Calu3 (cell line): Measurements from ENCODE around the gene ASXL1. TPM values are rescaled to one million over a fixed set of nuclear protein-coding genes. Genes with fewer than 3 reads are reported as not detected.

Source experiments
- BruUV-seq: library from RNA; stranded (reverse); fragments of 400-500 nt; replicated peaks from 2 replicates; lab custom pipeline; 2021; lab: Mats Ljungman, UMichigan
- CTCF ChIA-PET: fragments of 300-600 bp; sonication (Branson Sonifier 250); formaldehyde crosslinking; loops from one replicate; lab custom pipeline; 2022; ENCODE audit warnings: antibody characterized with exemption; lab: Charles Lee
- DNase-seq: peaks from one replicate; pipeline ENCODE4 v3.0.0; 2022
- H3K27ac Mint-ChIP-seq: one replicate; pipeline ENCODE4 v1.8.0; 2022; ENCODE audit warnings: mixed read lengths; ENCODE audit not compliant: unreplicated experiment
- H3K27me3 Mint-ChIP-seq: one replicate; pipeline ENCODE4 v1.8.0; 2022; ENCODE audit warnings: mixed read lengths; ENCODE audit not compliant: unreplicated experiment
- H3K36me3 Mint-ChIP-seq: one replicate; pipeline ENCODE4 v1.8.0; 2022; ENCODE audit warnings: mild to moderate bottlenecking, moderate library complexity, mixed read lengths; ENCODE audit not compliant: insufficient read depth, unreplicated experiment
- H3K4me1 Mint-ChIP-seq: one replicate; pipeline ENCODE4 v1.8.0; 2022; ENCODE audit warnings: mild to moderate bottlenecking, low read depth, mixed read lengths; ENCODE audit not compliant: unreplicated experiment
- H3K4me3 Mint-ChIP-seq: one replicate; pipeline ENCODE4 v1.8.0; 2022; ENCODE audit warnings: mild to moderate bottlenecking, low read depth, moderate library complexity, mixed read lengths; ENCODE audit not compliant: unreplicated experiment
- H3K9me3 Mint-ChIP-seq: one replicate; pipeline ENCODE4 v1.8.0; 2022; ENCODE audit warnings: low read depth, mixed read lengths; ENCODE audit not compliant: unreplicated experiment
- CTCF ChIP-seq: fragments of 200-600 bp; IDR thresholded peaks from one replicate; pipeline ENCODE4 v1.8.0; 2022; ENCODE audit warnings: antibody characterized with exemption; ENCODE audit not compliant: unreplicated experiment
- intact Hi-C: fragments of 100-400 bp; cut with micrococcal nuclease; formaldehyde crosslinking; loops from one replicate; pipeline ENCODE4 v1.10.0; 2022; ENCODE audit not compliant: unreplicated experiment
- total RNA-seq: library from RNA; stranded (reverse); gene quantifications from 2 replicates; pipeline ENCODE4 v1.2.3, GENCODE V29; 2022

The ASXL1 gene
- total RNA-seq, 1 experiment from 2014 or later, result 120 TPM

- Mint-ChIP-seq H3K27ac (peak overlapping the region; percentile 29), H3K36me3 (peaks cover 51% of the 10 kb centered on the region), H3K4me1 (peaks cover 71% of the 10 kb centered on the region), H3K9me3 (no peaks in the 10 kb centered on the region), H3K27me3 (no peaks in the 10 kb centered on the region), H3K4me3 (peak overlapping the region; percentile 12)
- intact Hi-C loops, result loop anchor here (5.0 kb wide), 1 partner anchor 121 kb away; the partner anchor contains the start of gene ASXL1
- no peak for DNase-seq
- CTCF ChIA-PET, result interaction anchor here (0.5 kb wide), 1 partner anchor 24 kb away, joined by 4 read pairs; no protein-coding TSS in a partner anchor
- no TSS peak for BruUV-seq
- no peak for TF ChIP-seq CTCF
Observed at GRCh38 chr20:32477594-32478512, 119.7 kb downstream of the ASXL1 start.

- Mint-ChIP-seq H3K4me3 (peak overlapping the region; percentile 12), H3K27ac (peak overlapping the region; percentile 29), H3K4me1 (peaks cover 63% of the 10 kb centered on the region), H3K9me3 (no peaks in the 10 kb centered on the region), H3K27me3 (no peaks in the 10 kb centered on the region), H3K36me3 (peaks cover 51% of the 10 kb centered on the region)
- TF ChIP-seq CTCF, result no peak
- BruUV-seq, result no TSS peak
- intact Hi-C loops, result loop anchor here (5.0 kb wide), 1 partner anchor 121 kb away; the partner anchor contains the start of gene ASXL1
- no peak for DNase-seq
- CTCF ChIA-PET, result no interaction called here
Observed at GRCh38 chr20:32478576-32478975, 120.4 kb downstream of the ASXL1 start.

GRCh38 chr20:32479012-32479411 lies 120.9 kb downstream of the ASXL1 start:
- Mint-ChIP-seq H3K4me1 (peaks cover 61% of the 10 kb centered on the region), H3K27ac (no peak overlapping the region), H3K27me3 (no peaks in the 10 kb centered on the region), H3K36me3 (peaks cover 51% of the 10 kb centered on the region), H3K4me3 (no peak overlapping the region), H3K9me3 (no peaks in the 10 kb centered on the region)
- TF ChIP-seq CTCF, result no peak
- intact Hi-C loops, result loop anchor here (5.0 kb wide), 1 partner anchor 122 kb away; the partner anchor contains the start of gene ASXL1
- BruUV-seq, result no TSS peak
- no peak for DNase-seq
- CTCF ChIA-PET, result no interaction called here

GRCh38 chr20:32479697-32480171 lies 121.6 kb downstream of the ASXL1 start:
- Mint-ChIP-seq H3K36me3 (peaks cover 51% of the 10 kb centered on the region), H3K9me3 (no peaks in the 10 kb centered on the region), H3K4me3 (peak overlapping the region; percentile 33), H3K4me1 (peaks cover 61% of the 10 kb centered on the region), H3K27me3 (no peaks in the 10 kb centered on the region), H3K27ac (no peak overlapping the region)
- CTCF ChIA-PET, result no interaction called here
- no peak for TF ChIP-seq CTCF
- DNase-seq, result no peak
- intact Hi-C loops, result loop anchor here (5.0 to 10.0 kb wide), 2 partner anchors 122 to 145 kb away; partner anchors contain the start of gene ASXL1
- BruUV-seq, result no TSS peak
